ENCODE measurements around the gene EYA3. TPM values are rescaled to one million over a fixed set of nuclear protein-coding genes. Genes with fewer than 3 reads are reported as not detected.

EYA3 gene
- total RNA-seq, 1 experiment from 2014 or later = 32.7 TPM

DNA sequence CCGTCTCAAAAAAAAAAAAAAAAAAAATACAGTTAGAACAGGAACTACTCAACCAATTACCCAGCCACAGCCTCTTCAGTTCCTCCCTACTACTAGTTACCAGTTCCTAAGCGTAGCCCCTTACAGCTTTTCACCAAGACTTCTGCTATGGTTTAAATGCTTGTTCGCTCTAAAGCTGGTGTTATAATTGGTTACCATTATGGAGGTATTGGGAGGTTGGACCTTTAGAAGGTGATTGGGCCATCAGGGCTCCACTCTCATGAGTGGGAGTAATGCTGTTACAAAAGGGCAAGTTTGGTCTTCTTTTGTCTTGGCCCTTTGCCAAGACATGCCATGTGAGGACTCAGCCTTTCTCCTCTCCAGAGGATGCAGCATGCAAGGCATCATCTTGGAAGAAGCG lies 156.7 kb downstream of the EYA3 start:
- no peak overlapping the region for H3K9ac ChIP-seq (ENCODE audit: extremely low read depth, insufficient read length, low read length)

More for the DNA sequence above, 156.7 kb downstream of the EYA3 start:
- peaks cover 11% of the 10 kb centered on the region for H3K23me2 ChIP-seq (ENCODE audit: insufficient read length, low read depth, low read length, poor library complexity, severe bottlenecking)
- peaks cover 9% of the 10 kb centered on the region; the same call in 1 of the 2 replicates for H3K4me1 ChIP-seq (ENCODE audit: insufficient read depth, low read length)
- no peak overlapping the region; a peak in 1 of 7 replicates for H3K27ac Mint-ChIP-seq
- no peak overlapping the region for H4K91ac ChIP-seq (ENCODE audit: insufficient read length, low read depth, low read length)
- H4K8ac ChIP-seq (replicated peaks; ENCODE audit: insufficient read length, low read depth, low read length) = no peak overlapping the region
- peaks cover 2% of the 10 kb centered on the region; the same call in 1 of the 2 replicates for H3K27me3 Mint-ChIP-seq (ENCODE audit: low read depth)
- no peak overlapping the region for H2BK12ac ChIP-seq (ENCODE audit: insufficient read length, low read depth, low read length)
- no peak overlapping the region for H2AFZ ChIP-seq (ENCODE audit: low read length)
- H3K27ac ChIP-seq (ENCODE audit: insufficient read length, low read depth, low read length) = no peak overlapping the region
- no peaks in the 10 kb centered on the region; a peak in 1 of 5 replicates for H3K9me3 Mint-ChIP-seq
- no peaks in the 10 kb centered on the region for H3K79me1 ChIP-seq (ENCODE audit: insufficient read depth, low read depth, low read length, poor library complexity, severe bottlenecking)
- no peak overlapping the region for H3K4me3 Mint-ChIP-seq
- H2BK15ac ChIP-seq (ENCODE audit: low read depth, low read length) = no peak overlapping the region
- no peak overlapping the region for H3K18ac ChIP-seq (ENCODE audit: insufficient read length, low read depth, low read length)
- no peak overlapping the region for H2BK120ac ChIP-seq (ENCODE audit: low read depth, low read length, poor library complexity, severe bottlenecking)
- H3K56ac ChIP-seq (ENCODE audit: insufficient read length, low read depth, low read length) = no peak overlapping the region
- H3K79me2 ChIP-seq (ENCODE audit: insufficient read depth, low read length) = peaks cover 2% of the 10 kb centered on the region; the same call in 1 of the 2 replicates
- no peaks in the 10 kb centered on the region for H3K36me3 Mint-ChIP-seq (ENCODE audit: insufficient read depth in 1 of 3, low read depth in 3 of 3)
- no peak for DNase-seq
- no peak overlapping the region for H4K5ac ChIP-seq (ENCODE audit: insufficient read length, low read depth, low read length)
- H3T11ph ChIP-seq (ENCODE audit: low read length) = no peak overlapping the region
- no peaks in the 10 kb centered on the region for H3K27me3 ChIP-seq (ENCODE audit: insufficient read depth, low read length)
- H3K9me3 ChIP-seq (ENCODE audit: control insufficient read depth, low read depth, low read length) = no peaks in the 10 kb centered on the region
- H3K4me1 Mint-ChIP-seq = peaks cover 27 to 29% of the 10 kb centered on the region in 2 experiments
- H2BK5ac ChIP-seq (ENCODE audit: insufficient read length, low read length) = no peak overlapping the region
- no CpG with 5 or more reads among the region's 4 CpGs for WGBS (ENCODE audit: extremely low coverage, insufficient read length, low lambda C conversion rate)
- no peak overlapping the region for H2AK5ac ChIP-seq (ENCODE audit: insufficient read length, low read length)
- no peak overlapping the region for H3K4ac ChIP-seq (ENCODE audit: low read depth, low read length)
- H3K14ac ChIP-seq (ENCODE audit: insufficient read depth, low read length) = no peak overlapping the region
- no peak overlapping the region for H2BK20ac ChIP-seq (ENCODE audit: low read depth, low read length, poor library complexity, severe bottlenecking)
- H3K4me2 ChIP-seq (ENCODE audit: insufficient read depth, insufficient read length, low read length) = no peak overlapping the region
- TF ChIP-seq, protein P1, sequence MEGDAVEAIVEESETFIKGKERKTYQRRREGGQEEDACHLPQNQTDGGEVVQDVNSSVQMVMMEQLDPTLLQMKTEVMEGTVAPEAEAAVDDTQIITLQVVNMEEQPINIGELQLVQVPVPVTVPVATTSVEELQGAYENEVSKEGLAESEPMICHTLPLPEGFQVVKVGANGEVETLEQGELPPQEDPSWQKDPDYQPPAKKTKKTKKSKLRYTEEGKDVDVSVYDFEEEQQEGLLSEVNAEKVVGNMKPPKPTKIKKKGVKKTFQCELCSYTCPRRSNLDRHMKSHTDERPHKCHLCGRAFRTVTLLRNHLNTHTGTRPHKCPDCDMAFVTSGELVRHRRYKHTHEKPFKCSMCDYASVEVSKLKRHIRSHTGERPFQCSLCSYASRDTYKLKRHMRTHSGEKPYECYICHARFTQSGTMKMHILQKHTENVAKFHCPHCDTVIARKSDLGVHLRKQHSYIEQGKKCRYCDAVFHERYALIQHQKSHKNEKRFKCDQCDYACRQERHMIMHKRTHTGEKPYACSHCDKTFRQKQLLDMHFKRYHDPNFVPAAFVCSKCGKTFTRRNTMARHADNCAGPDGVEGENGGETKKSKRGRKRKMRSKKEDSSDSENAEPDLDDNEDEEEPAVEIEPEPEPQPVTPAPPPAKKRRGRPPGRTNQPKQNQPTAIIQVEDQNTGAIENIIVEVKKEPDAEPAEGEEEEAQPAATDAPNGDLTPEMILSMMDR (conservative IDR thresholded peaks at IDR 0.05) = no peak
- H3K23ac ChIP-seq (ENCODE audit: insufficient read length, low read depth, low read length) = no peak overlapping the region
- no peaks in the 10 kb centered on the region for H4K20me1 ChIP-seq (ENCODE audit: control insufficient read depth, insufficient read depth, insufficient read length)

Measured in H9 (cell line).